ENCODE measurements around the gene CORO7.

GRCh38 chr16:4315186-4316107, 100.9 kb downstream of the CORO7 start, which contains the start of gene GLIS2:
- no peak for TF ChIP-seq GATA3 (IDR thresholded peaks at IDR 0.05; ENCODE audit: low read depth, low read length)
- TF ChIP-seq GATA2 (IDR thresholded peaks at IDR 0.05; ENCODE audit: low read depth, low read length), result no peak

All from SH-SY5Y (cell line).